Memory B cell (primary cell): ENCODE results near the gene NR2E3.
"Not testable (repeated sequence)": the region's sequence is repeated elsewhere in the genome, so short reads cannot be mapped to it uniquely, and the experiment has no call there.

ENCODE experiments used
- ATAC-seq: fragments of 150-1000 bp; cut with Tn5 transposase; 2 replicates; pipeline ENCODE4 v1.10.0; 2021; ENCODE audit warnings: low read depth, mild to moderate bottlenecking, moderate library complexity
- DNase-seq, 2 donors: peaks; one replicate each; pipeline ENCODE4 v3.0.0; 2022; ENCODE audit warnings: low spot score in 2 of 2
- H3K27ac Mint-ChIP-seq: one replicate; pipeline ENCODE4 v1.8.0; 2022; ENCODE audit warnings: mild to moderate bottlenecking, moderate library complexity, mixed read lengths
- H3K27me3 Mint-ChIP-seq: one replicate; pipeline ENCODE4 v1.8.0; 2022; ENCODE audit warnings: mixed read lengths
- H3K36me3 Mint-ChIP-seq: one replicate; pipeline ENCODE4 v1.8.0; 2022; ENCODE audit warnings: mild to moderate bottlenecking, mixed read lengths
- H3K4me1 Mint-ChIP-seq: one replicate; pipeline ENCODE4 v1.8.0; 2022; ENCODE audit warnings: mixed read lengths
- H3K4me3 Mint-ChIP-seq: one replicate; pipeline ENCODE4 v1.8.0; 2022; ENCODE audit warnings: mild to moderate bottlenecking, moderate library complexity, mixed read lengths
- H3K9me3 Mint-ChIP-seq: one replicate; pipeline ENCODE4 v1.8.0; 2022; ENCODE audit warnings: mixed read lengths

NR2E3 gene

DNA sequence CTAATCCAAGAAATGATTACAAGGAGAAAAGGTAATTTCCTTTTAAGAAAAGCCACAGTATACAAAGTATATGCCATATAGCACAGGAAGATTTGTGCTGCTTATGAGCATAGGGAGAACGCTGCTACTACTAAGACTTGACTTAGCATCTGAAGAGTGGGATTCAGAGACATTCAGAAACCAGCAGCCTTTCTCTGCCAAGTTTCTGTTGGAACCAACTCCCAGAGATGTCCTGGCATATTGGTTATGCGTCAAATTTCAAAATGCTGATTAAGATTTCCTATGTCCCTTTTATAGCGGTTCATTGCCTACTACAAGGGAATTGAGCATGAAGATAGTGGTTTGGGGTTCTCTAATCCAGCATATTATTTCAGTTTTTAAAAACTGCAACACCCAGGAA lies 4.9 kb downstream of the NR2E3 start:
- no peaks in the 10 kb centered on the region for H3K27me3 Mint-ChIP-seq
- H3K4me1 Mint-ChIP-seq: no peaks in the 10 kb centered on the region
- H3K36me3 Mint-ChIP-seq: no peaks in the 10 kb centered on the region
- ATAC-seq (no peak), DNase-seq (no peak)
- H3K9me3 Mint-ChIP-seq: peaks cover 4% of the 10 kb centered on the region
- H3K4me3 Mint-ChIP-seq: no peak overlapping the region
- H3K27ac Mint-ChIP-seq: no peak overlapping the region

DNA sequence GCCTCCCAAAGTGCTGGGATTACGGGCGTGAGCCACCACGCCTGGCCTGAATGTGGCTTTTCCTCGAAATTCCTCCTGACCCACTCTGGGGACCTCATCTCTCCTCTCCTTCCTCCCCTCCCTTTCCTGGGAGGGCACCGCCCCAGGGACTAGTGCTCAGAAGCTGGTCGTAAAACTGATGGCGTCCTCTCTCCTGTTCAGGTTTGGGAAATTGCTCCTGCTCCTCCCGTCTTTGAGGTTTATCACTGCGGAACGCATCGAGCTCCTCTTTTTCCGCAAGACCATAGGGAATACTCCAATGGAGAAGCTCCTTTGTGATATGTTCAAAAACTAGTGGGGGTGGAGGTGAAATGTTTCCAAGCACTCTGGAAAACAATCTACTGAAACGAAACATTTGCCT lies 7.0 kb downstream of the NR2E3 start:
- DNase-seq (no peak), ATAC-seq (no peak)
- Mint-ChIP-seq H3K36me3 (peaks cover 6% of the 10 kb centered on the region), H3K27ac (no peak overlapping the region), H3K4me3 (no peak overlapping the region), H3K9me3 (peaks cover 8% of the 10 kb centered on the region), H3K27me3 (no peaks in the 10 kb centered on the region), H3K4me1 (no peaks in the 10 kb centered on the region)

DNA sequence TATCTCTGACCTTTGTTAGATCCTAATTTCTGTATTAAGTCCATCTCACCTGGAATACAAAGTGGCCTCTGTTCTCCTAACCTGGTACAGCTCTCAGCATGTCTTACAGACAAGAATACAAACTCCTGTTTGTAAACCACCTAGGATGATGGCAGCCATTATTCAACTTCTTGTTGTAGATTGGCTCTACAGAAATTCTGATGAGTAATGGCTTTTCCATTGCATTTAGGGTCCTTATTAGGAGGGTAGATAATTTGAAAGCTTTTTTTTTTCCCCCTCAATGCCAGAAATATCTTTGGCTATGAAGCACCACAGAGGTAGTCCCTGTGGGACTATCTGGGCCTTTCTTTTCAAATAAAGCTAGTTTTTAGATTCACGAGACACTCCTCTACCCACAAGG lies 9.8 kb downstream of the NR2E3 start:
- Mint-ChIP-seq H3K4me1 (no peaks in the 10 kb centered on the region), H3K27ac (no peak overlapping the region), H3K9me3 (peaks cover 12% of the 10 kb centered on the region), H3K36me3 (peaks cover 24% of the 10 kb centered on the region), H3K27me3 (no peaks in the 10 kb centered on the region), H3K4me3 (no peak overlapping the region)
- ATAC-seq: no peak
- DNase-seq: no peak

DNA sequence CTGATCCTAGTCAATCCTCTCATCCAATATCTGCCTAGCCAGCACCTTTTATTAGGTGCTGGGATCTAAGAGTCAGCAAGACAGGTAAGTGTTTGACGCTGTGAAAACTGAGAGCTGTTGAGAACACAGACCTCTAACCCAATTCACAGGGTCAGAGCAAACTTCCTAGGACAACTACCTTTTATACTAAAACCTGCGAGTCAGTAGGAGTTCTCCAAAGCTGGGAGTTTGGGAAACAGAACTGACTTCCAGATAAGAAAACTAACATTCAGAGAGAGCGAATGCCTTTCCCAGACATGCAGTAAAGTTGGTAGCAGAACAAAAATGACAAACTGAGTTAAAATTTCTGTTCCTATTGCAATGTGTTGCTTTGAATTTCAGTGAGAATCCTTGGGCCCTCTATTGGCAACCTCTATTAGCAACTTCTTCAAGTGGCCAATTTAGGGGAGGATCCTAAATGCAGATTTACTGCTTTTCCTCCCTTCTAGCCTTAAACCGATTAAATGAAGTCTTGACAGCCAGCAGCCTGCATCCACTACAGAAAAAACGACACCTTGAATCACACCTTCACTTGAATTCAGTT lies 11.3 kb downstream of the NR2E3 start:
- Mint-ChIP-seq H3K27ac (no peak overlapping the region), H3K9me3 (peaks cover 12% of the 10 kb centered on the region), H3K27me3 (no peaks in the 10 kb centered on the region), H3K4me1 (no peaks in the 10 kb centered on the region), H3K36me3 (peaks cover 36% of the 10 kb centered on the region), H3K4me3 (no peak overlapping the region)
- DNase-seq (no peak), ATAC-seq (no peak)

DNA sequence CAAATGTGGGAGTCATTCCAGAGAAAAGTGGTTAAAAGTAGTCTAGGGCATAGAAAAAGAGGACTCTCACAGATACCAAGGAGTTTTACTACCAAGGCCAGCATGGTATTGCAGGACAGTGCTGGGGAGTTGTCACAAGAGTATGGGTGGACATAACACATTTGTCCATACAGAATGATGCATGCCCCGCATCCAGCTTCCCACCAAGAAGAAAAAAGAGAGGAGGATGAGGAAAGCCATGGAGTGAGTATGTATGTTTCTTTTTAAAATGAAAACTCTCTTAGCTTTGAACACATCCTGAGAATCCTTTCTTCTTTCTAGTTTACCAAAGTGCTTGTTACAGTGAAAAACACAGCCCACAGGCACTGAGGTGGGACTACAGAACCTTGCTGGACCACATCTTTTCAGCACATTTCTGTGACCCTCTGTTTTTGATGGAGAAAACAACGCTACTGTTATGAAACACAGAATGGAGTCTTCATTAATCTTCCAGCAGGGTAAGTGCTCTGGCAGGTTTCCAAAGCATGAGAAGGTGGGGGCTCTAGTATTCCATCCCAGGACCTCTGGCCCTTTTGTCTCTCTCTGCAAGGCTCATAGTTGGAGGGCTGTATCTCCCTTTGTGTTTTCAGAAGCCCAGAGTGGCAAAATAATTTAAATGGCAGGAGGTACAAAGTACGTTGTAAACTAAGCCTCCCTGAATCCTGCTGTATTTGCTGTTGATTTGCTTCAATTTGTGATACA lies 12.7 kb downstream of the NR2E3 start:
- no peak overlapping the region for H3K27ac Mint-ChIP-seq
- no peak overlapping the region for H3K4me3 Mint-ChIP-seq
- DNase-seq (no peak), ATAC-seq (no peak)
- no peaks in the 10 kb centered on the region for H3K27me3 Mint-ChIP-seq
- no peaks in the 10 kb centered on the region for H3K4me1 Mint-ChIP-seq
- H3K36me3 Mint-ChIP-seq: peaks cover 51% of the 10 kb centered on the region
- H3K9me3 Mint-ChIP-seq: peaks cover 10% of the 10 kb centered on the region

DNA sequence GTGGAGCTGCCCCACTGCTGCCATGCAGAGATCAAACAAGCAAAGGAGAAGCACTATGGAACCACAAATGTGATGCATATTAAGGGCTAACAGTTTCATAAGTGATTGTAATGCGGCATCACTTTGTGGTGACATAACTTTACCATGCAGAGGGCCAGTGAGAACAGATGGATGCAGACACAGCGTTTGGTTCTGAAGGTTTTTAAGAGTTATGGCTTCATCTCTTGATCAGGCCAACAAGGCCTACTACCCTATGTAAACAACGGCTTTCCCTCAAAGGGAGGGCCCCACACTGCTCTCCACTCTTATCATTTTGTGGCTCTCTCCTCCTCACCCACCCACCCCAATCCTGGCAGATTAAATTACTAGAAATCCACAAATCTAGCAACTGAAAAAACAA lies 13.4 kb downstream of the NR2E3 start:
- H3K4me1 Mint-ChIP-seq: no peaks in the 10 kb centered on the region
- no peak for DNase-seq
- H3K36me3 Mint-ChIP-seq: peaks cover 58% of the 10 kb centered on the region

DNA sequence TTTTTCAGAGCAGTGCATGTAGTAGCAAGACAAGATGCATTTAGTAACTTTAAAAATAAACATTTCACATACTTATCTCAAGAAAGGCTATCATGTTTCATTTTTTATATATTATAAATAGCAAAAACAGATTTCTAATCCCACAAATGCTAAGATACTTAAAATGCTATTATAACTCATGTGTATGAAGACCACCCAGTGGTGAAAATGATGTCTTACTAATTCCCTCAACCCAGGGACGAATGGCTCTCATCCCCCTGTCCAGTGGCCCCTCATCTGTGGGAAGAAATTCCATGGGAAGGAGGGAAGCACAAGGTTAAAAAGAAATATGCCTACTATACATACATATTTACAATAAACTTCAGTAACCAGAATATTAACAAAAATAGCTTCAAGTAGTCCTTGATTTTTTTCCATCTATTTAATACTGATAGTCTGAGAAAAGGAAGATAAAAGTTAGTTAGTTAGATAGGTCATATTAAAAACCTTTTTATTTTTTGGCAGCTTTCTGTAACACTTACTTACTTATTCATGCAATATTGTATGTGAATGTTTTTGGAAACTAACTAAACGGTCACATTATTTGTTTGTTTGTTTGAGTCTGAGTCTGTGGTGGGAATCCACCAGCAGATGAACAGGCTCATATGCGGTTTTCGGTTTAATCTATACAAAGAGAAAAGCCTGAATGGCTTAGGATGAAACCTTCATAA lies 14.8 kb downstream of the NR2E3 start:
- ATAC-seq (no peak), DNase-seq (no peak)
- Mint-ChIP-seq H3K9me3 (peaks cover 8% of the 10 kb centered on the region), H3K4me3 (no peak overlapping the region), H3K4me1 (no peaks in the 10 kb centered on the region), H3K27ac (no peak overlapping the region), H3K36me3 (peaks cover 71% of the 10 kb centered on the region), H3K27me3 (no peaks in the 10 kb centered on the region)

More for the DNA sequence above, 13.4 kb downstream of the NR2E3 start:
- no peak overlapping the region for H3K27ac Mint-ChIP-seq
- no peak overlapping the region for H3K4me3 Mint-ChIP-seq
- peaks cover 8% of the 10 kb centered on the region for H3K9me3 Mint-ChIP-seq
- H3K27me3 Mint-ChIP-seq: no peaks in the 10 kb centered on the region
- ATAC-seq: no peak

DNA sequence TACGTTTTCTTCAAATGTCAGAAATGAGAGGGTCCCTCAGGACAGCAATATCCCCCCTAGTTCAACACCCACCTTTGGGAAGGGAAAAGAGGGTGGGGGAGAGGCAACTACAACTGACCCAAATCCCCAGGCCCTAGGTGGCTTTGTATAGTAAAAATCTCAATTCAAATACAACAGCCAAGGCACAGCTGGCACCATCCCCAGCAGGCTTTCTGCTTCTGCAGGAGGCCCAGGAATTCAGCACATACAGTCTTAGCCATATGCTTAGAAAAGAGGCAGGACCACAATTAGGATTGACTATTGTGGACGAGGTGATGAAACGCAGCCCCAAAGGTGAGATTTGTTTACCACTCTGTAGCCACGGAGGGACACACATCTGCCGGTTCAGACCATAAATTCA lies 15.8 kb downstream of the NR2E3 start:
- Mint-ChIP-seq H3K4me3 (no peak overlapping the region), H3K9me3 (peaks cover 8% of the 10 kb centered on the region), H3K4me1 (no peaks in the 10 kb centered on the region), H3K36me3 (peaks cover 73% of the 10 kb centered on the region), H3K27ac (no peak overlapping the region), H3K27me3 (no peaks in the 10 kb centered on the region)
- DNase-seq (no peak), ATAC-seq (no peak)

DNA sequence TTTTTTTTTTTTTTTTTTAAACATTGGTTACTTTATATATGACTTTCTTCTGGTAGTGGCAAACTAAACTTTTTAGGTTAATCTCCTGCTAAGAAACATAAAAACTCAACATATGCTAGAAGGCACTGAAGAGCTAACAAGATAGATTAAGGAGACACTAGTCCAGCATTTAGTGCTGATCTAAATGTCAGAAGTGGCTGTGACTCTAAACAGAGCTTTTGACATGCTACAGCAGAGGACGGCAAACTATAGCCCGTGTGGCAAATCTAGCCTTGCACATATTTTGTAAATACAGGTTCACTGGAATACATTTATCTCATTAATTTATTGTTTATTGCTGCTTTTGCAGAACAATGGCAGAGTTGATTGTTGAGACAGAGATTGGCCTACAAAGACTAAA lies 20.6 kb downstream of the NR2E3 start:
- DNase-seq (no peak), ATAC-seq (no peak)
- H3K4me3 Mint-ChIP-seq: no peak overlapping the region
- H3K36me3 Mint-ChIP-seq: peaks cover 47% of the 10 kb centered on the region
- H3K27me3 Mint-ChIP-seq: no peaks in the 10 kb centered on the region
- H3K9me3 Mint-ChIP-seq: no peaks in the 10 kb centered on the region
- H3K4me1 Mint-ChIP-seq: no peaks in the 10 kb centered on the region
- H3K27ac Mint-ChIP-seq: no peak overlapping the region

DNA sequence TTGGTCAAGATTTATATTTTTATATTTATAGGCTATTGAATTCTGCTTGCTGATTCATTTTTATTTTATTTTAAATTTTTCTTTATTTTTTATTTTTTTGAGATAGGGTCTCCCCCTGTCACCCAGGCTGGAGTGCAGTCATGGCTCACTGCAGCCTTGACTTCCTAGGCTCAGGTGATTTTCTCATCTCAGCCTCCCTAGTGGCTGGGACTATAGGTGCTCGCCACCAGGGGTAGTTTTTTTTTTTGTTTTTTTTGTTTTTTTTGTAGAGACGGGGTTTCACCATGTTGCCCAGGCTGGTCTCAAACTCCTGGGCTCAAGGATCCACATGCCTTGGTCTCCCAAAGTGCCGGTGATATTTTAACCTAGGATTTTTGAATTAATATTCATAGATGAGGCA lies 31.2 kb downstream of the NR2E3 start:
- Mint-ChIP-seq H3K4me3 (no peak overlapping the region), H3K9me3 (no peaks in the 10 kb centered on the region), H3K27me3 (no peaks in the 10 kb centered on the region), H3K36me3 (peaks cover 19% of the 10 kb centered on the region), H3K27ac (no peak overlapping the region), H3K4me1 (no peaks in the 10 kb centered on the region)
- ATAC-seq (no peak), DNase-seq (no peak)

DNA sequence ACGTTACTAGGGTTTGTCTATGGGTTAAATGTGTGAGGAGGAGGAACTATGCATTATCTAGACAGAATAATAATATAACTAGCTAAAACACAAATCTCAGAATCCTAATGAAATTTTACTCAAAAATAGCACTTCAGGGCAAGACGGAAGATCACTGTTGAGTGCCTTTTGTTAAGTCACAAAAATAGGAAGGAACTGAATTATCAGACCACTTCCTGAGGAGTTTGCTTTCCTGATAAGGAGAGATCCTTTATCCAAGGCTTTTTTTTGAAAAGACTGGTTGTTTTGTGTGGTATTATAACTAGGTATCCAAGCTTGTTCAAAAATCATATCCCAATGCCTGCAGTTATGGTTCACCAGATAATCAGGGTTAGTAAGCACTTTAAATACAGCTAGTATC lies 34.6 kb downstream of the NR2E3 start:
- ATAC-seq (no peak), DNase-seq (no peak)
- Mint-ChIP-seq H3K36me3 (peaks cover 39% of the 10 kb centered on the region), H3K9me3 (no peaks in the 10 kb centered on the region), H3K4me1 (no peaks in the 10 kb centered on the region), H3K27me3 (no peaks in the 10 kb centered on the region), H3K4me3 (no peak overlapping the region), H3K27ac (no peak overlapping the region)

DNA sequence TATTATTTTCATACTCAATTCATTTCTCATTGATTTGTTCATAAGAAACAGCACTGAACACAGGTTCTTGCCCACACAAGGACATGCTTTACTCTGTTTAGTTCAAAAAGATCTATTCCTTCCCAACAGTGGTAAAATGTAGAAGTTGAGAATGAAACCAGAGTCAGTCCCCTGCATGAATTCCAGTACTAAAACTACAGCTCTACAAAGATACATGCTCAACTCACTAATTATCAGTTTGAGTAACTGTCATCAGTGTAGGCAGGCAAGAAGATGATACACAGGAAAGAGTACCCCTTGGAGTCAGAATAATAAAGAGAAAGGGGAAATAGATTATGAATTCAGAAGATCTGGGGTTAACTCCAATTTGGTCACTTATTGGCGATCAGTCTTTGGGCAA lies 43.2 kb downstream of the NR2E3 start:
- H3K27me3 Mint-ChIP-seq: no peaks in the 10 kb centered on the region
- no peaks in the 10 kb centered on the region for H3K9me3 Mint-ChIP-seq
- no peaks in the 10 kb centered on the region for H3K4me1 Mint-ChIP-seq
- peaks cover 38% of the 10 kb centered on the region for H3K36me3 Mint-ChIP-seq
- DNase-seq: no peak
- no peak overlapping the region for H3K4me3 Mint-ChIP-seq
- no peak for ATAC-seq
- no peak overlapping the region for H3K27ac Mint-ChIP-seq

DNA sequence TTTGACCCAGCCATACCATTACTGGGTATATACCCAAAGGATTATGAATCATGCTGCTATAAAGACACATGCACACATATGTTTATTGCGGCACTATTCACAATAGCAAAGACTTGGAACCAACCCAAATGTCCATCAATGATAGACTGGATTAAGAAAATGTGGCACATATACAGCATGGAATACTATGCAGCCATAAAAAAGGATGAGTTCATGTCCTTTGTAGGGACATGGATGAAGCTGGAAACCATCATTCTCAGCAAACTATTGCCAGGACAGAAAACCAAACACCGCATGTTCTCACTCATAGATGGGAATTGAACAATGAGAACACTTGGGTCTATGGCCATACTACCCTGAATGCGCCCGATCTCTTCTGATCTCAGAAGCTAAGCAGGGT lies 47.9 kb downstream of the NR2E3 start:
- peaks cover 33% of the 10 kb centered on the region for H3K36me3 Mint-ChIP-seq

More for the DNA sequence above, 47.9 kb downstream of the NR2E3 start:
- H3K9me3 Mint-ChIP-seq, H3K4me3 Mint-ChIP-seq, DNase-seq, H3K27me3 Mint-ChIP-seq, ATAC-seq, H3K4me1 Mint-ChIP-seq, H3K27ac Mint-ChIP-seq: not testable (repeated sequence)
